Suppressor macrophage (primary cell): ENCODE measurements around the gene ARL8B.
"Not testable (repeated sequence)": the region's sequence is repeated elsewhere in the genome, so short reads cannot be mapped to it uniquely, and the experiment has no call there.

Experiments
- DNase-seq, 4 experiments: peaks; one replicate each; pipeline ENCODE4 v3.0.0-alpha.2; 2020 to 2022

ARL8B gene

DNA sequence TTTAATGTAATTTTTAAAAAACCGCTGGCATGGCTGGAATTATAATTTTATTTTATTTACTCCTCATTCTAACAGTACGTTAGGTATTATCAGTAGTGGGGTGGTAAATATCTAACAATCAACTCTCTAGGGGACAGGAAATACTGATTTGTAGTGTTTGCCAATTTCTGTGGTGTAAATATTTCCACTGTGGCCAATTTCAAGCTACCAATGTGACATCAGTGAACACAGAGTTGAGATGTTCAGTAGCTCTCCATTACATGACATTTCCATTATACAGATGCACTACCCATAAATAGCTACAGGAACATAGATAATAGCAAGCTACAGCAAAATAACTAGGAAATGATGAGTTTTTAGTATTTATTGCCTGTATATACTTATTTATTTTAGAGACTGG is 10.0 kb upstream of the ARL8B start:
- no peak for DNase-seq

GRCh38 chr3:5113726-5114125 is 8.4 kb upstream of the ARL8B start:
- not testable (repeated sequence) for DNase-seq

GRCh38 chr3:5115506-5116162 is 6.5 kb upstream of the ARL8B start:
- no peak for DNase-seq

GRCh38 chr3:5116538-5116937 is 5.6 kb upstream of the ARL8B start:
- DNase-seq, result peak in 1 of 4 experiments; percentile 33

DNA sequence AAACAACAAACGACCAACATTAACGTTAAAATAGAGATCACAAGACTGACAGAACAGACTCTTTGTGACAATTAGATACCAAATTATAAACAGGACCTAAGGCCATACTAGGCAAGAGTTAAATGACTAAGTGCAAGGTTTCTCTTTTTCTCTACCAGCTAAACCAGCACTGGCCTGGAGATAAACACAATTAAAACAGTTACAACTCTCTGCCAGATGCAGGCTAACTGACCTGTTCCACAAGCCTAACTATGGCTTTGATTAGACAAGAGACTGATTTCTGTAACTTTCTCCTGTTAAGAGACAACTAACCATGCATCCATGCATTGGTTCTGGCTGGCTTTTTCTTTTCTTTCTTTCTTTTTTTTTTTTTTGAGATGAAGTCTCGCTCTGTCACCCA is 1.6 kb upstream of the ARL8B start:
- DNase-seq, result no peak

GRCh38 chr3:5122741-5123706 is 932 bp downstream of the ARL8B start:
- DNase-seq, result peak; percentile 63 to 72 (median 68)

- no peak for DNase-seq
Observed at GRCh38 chr3:5123937-5124336, 1.8 kb downstream of the ARL8B start.

GRCh38 chr3:5126586-5126985 is 4.5 kb downstream of the ARL8B start:
- DNase-seq, result peak in 2 of 4 experiments; percentile 81 to 82

- DNase-seq, result no peak
Observed at GRCh38 chr3:5128849-5129248, 6.8 kb downstream of the ARL8B start.

GRCh38 chr3:5133239-5134018 is 11.3 kb downstream of the ARL8B start:
- DNase-seq, result no peak

GRCh38 chr3:5134019-5134391 is 11.9 kb downstream of the ARL8B start:
- peak in 1 of 4 experiments; percentile 31 for DNase-seq

GRCh38 chr3:5134499-5134898 is 12.4 kb downstream of the ARL8B start:
- no peak for DNase-seq

GRCh38 chr3:5136211-5136918 is 14.3 kb downstream of the ARL8B start:
- peak in 3 of 4 experiments; percentile 42 to 61 (median 56) for DNase-seq

GRCh38 chr3:5136919-5137429 is 14.9 kb downstream of the ARL8B start:
- DNase-seq, result peak in 2 of 4 experiments; percentile 38 to 48

DNA sequence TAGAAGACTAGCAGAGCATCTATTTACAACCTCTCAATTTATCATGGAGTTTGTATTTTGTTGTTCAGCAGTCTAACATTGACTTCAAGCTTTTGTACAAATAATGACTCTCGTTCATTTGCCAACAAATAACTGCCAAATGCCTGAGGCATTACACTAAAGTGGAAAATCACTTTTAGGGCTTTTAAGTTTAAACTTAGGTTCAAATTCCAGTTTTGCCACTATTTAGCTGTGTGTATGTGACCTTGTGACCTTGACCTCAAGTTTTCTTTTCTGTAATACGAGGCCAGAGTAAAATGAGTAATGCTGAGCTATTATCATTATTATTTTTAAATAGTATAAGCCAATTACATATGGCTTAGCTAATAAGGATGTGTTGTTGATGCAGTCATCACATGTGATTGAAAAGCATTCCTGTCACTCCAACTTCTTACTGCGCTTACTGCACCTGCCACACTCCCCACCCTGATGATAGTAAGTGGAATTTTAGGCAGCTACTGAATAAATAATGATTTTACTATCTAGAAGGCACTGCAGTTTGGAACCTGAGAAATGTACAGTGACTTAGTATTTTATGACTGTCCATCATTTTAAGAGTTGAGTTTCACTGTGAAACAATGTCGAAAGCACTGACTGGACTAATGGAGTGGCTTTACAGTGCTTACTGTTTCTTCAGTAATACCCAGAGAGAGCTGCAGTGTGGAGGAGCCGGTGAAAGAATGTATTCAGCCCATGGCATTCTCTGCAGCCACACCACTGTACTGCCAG is 16.3 kb downstream of the ARL8B start:
- DNase-seq, result no peak

DNA sequence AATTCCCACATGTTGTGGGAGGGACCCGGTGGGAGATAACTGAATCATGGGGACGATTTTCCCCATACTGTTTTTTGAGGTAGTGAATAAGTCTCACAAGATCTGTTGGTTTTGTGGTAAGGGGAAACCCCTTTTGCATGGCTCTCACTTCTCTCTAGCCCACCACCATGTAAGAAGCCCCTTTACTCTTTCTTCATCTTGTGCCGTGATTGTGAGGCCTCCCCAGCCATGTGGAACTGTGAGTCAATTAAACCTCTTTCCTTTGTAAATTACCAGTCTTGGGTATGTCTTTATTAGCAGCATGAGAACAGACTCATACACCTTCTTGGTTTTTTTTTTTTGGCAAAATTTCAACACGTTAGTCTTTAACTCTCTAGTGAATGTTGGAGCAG is 18.1 kb downstream of the ARL8B start:
- peak; percentile 56 to 86 (median 70) for DNase-seq

- DNase-seq, result no peak
Observed at GRCh38 chr3:5140839-5141238, 18.7 kb downstream of the ARL8B start.

DNA sequence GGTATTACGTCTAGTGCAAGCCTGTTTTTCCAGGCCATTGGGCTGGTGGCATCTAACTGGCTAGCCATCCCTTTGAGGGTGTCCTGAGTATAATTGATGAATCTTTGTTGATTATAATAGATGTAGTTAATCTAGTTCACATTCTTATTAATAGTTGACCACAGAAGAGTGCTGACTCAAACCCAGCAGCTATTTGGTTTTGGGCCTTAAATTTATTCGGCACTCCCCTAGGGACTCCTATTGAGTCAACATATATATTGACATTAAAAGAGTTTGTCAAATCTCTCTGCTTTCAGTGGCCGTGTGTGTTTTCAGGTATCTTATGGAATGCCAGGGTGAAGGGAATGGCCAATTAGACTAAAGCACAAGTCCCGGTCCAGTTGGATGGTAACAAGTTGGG is 19.7 kb downstream of the ARL8B start:
- DNase-seq, result no peak

GRCh38 chr3:5143464-5143863 is 21.4 kb downstream of the ARL8B start:
- peak in 1 of 4 experiments; percentile 39 for DNase-seq

DNA sequence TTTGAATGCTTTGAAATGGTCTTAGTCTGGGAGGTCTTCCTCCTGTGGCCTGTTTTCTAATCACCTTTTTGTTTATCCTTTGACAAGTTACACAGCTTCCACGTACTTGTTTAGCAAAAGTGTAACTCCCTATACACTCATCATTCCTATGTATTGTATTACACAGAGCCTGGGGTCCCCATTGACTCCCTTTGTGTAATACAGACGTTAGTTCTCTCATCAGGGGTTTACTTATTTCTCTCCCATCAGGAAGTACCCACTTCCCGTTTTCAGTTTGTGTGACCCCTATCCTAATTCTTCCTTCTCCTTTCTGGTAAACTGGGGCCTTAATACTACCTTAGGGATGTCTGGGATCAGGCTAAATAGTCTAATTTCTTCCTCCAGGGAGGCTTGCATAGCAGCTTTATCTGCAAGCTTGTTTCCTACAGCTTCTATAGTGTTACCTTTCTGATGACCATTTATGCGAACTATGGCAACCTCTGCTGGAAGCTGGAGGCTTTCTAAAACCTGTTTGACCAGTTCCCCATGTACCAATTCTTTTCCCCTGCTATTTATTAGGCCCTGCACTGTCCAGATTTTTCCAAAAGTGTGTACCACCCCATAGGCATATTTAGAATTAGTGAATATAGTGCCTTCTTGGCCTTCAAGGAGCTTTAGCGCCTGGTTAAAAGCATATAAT is 22.4 kb downstream of the ARL8B start:
- peak; percentile 59 to 90 (median 78) for DNase-seq

- DNase-seq, result no peak
Observed at GRCh38 chr3:5145120-5145519, 23.0 kb downstream of the ARL8B start.
